Esophagus muscularis mucosa (tissue), 4 donors: ENCODE measurements around the gene ETNK1. TPM values are rescaled to one million over a fixed set of nuclear protein-coding genes. Genes with fewer than 3 reads are reported as not detected.

ENCODE experiments used
- DNase-seq: peaks from one replicate; pipeline ENCODE4 v3.0.0-alpha.2; 2017; ENCODE audit errors: extremely low spot score
- H3K27ac ChIP-seq, 4 donors: fragments of 200-600 bp; sonication (generic); replicated peaks in 1 of 4; 1 replicate in 3 of 4; 2 replicates in 1 of 4; pipeline ENCODE4 v1.5.1; 2016 to 2019; ENCODE audit warnings: mild to moderate bottlenecking in 1 of 4
- H3K27me3 ChIP-seq, 4 donors: fragments of 200-600 bp; sonication (generic); one replicate each; pipeline versions ENCODE4 v1.5.1 to v1.6.0; 2016 to 2019
- H3K36me3 ChIP-seq, 4 donors: fragments of 200-600 bp; sonication (generic); one replicate each; pipeline ENCODE4 v1.5.1; 2016 to 2019
- H3K4me1 ChIP-seq, 4 donors: fragments of 200-600 bp; sonication (generic); one replicate each; pipeline ENCODE4 v1.5.1; 2016 to 2019
- H3K4me3 ChIP-seq, 4 donors: fragments of 200-600 bp; sonication (generic); 1 replicate in 2 of 4; 2 replicates in 2 of 4; pipeline ENCODE4 v1.5.1; 2016 to 2019; ENCODE audit warnings: mild to moderate bottlenecking in 4 of 4, moderate library complexity in 1 of 4
- H3K9me3 ChIP-seq, 4 donors: fragments of 200-600 bp; sonication (generic); 1 replicate in 3 of 4; 2 replicates in 1 of 4; pipeline ENCODE4 v1.5.1; 2016 to 2019
- EP300 ChIP-seq: sonication (generic); formaldehyde crosslinking; IDR thresholded peaks from one replicate; pipeline ENCODE4 v1.6.1; 2017; ENCODE audit warnings: antibody characterized with exemption
- POLR2A ChIP-seq: fragments of 450-650 bp; IDR thresholded peaks from one replicate; pipeline ENCODE4 v1.6.1; 2017; ENCODE audit warnings: antibody characterized with exemption, moderate library complexity, mild to moderate bottlenecking, low read depth
- POLR2AphosphoS5 ChIP-seq, 2 donors: sonication (generic); formaldehyde crosslinking; IDR thresholded peaks; one replicate each; pipeline ENCODE4 v1.6.1; 2017; ENCODE audit warnings: antibody characterized with exemption in 2 of 2
- WGBS: methylation state at CpG from one replicate; pipeline ENCODE4 v1.1.5; 2018; 5-methylcytosine and 5-hydroxymethylcytosine counted together
- intact Hi-C: fragments of 100-400 bp; cut with DNase I; formaldehyde crosslinking; loops from one replicate; pipeline ENCODE4 v1.15.1; 2023
- total RNA-seq, 4 donors: library from RNA; depleted of rRNA; stranded (reverse); fragments of >200 nt; gene quantifications; one replicate each; pipeline versions ENCODE4 v1.1.0 to v1.2.1, GENCODE V29; 2016
- TF ChIP-seq, protein P1 (sequence below), 3 experiments: fragments of 200-600 bp in 2 of 3; fragments of 450-650 bp in 1 of 3; sonication (generic) in 2 of 3; IDR thresholded peaks; one replicate each; pipeline ENCODE4 v1.5.1; 2017 to 2019; ENCODE audit warnings: antibody characterized with exemption in 3 of 3, mild to moderate bottlenecking in 2 of 3, moderate library complexity in 1 of 3

ETNK1 gene
- total RNA-seq, 4 donors from 2014 or later: 17.6 to 21.2 (median 19.4) TPM

DNA sequence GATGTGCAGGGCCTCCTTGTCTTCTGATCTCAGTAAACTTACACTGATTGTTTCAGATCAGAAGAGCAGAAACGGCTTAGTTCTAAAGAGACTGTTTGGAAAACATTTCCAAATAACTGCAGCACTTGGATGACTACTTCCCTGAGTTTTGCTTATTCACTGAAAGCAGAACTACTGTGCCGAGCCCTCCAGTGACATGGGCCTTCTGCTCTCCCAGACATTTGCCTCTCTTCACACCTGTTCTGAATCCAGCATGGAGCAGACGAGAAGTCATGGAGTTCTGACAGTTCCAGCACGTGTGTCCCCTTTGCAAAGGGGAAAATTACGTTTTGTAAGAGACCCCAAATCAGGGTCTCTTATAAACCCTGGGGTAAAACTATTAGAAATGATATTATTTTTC, 31.4 kb downstream of the ETNK1 start:
- DNase-seq: no peak

DNA sequence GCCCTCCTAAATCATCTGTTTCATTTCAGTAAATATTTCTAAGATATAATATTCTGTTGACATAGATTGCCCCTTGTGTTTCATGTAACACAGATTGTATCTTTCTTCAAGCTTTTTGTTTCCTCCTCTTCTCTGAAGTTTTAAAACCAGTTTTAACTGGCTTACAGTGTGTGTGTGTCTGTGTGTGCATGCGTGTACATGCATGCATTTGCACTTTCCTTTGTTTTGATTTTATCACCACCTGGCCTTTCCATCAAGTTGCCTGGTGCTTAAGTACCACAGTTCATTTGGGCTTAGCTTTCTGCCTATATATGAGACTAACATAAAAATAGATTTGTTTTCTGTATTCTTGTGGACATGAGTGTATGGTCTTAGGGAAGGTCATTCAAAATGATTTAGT, 31.9 kb downstream of the ETNK1 start:
- WGBS: 100% methylated on average over 1 of the region's 1 CpG

More for the DNA sequence above, 31.4 kb downstream of the ETNK1 start:
- Histone ChIP-seq H3K27ac (no peak overlapping the region), H3K27me3 (no peaks in the 10 kb centered on the region), H3K36me3 (peaks cover 0 to 14% (median 0%) of the 10 kb centered on the region in 4 donors), H3K9me3 (no peaks in the 10 kb centered on the region), H3K4me3 (no peak overlapping the region), H3K4me1 (peaks cover 0 to 13% (median 4%) of the 10 kb centered on the region in 4 donors)
- intact Hi-C loops: no loop called here
- TF ChIP-seq POLR2A (no peak), POLR2AphosphoS5 (IDR thresholded peaks at IDR 0.05) (no peak), EP300 (no peak)
- TF ChIP-seq, protein P1, sequence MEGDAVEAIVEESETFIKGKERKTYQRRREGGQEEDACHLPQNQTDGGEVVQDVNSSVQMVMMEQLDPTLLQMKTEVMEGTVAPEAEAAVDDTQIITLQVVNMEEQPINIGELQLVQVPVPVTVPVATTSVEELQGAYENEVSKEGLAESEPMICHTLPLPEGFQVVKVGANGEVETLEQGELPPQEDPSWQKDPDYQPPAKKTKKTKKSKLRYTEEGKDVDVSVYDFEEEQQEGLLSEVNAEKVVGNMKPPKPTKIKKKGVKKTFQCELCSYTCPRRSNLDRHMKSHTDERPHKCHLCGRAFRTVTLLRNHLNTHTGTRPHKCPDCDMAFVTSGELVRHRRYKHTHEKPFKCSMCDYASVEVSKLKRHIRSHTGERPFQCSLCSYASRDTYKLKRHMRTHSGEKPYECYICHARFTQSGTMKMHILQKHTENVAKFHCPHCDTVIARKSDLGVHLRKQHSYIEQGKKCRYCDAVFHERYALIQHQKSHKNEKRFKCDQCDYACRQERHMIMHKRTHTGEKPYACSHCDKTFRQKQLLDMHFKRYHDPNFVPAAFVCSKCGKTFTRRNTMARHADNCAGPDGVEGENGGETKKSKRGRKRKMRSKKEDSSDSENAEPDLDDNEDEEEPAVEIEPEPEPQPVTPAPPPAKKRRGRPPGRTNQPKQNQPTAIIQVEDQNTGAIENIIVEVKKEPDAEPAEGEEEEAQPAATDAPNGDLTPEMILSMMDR (IDR thresholded peaks at IDR 0.05): no peak
- 66% methylated on average over 5 of the region's 5 CpGs for WGBS

DNA sequence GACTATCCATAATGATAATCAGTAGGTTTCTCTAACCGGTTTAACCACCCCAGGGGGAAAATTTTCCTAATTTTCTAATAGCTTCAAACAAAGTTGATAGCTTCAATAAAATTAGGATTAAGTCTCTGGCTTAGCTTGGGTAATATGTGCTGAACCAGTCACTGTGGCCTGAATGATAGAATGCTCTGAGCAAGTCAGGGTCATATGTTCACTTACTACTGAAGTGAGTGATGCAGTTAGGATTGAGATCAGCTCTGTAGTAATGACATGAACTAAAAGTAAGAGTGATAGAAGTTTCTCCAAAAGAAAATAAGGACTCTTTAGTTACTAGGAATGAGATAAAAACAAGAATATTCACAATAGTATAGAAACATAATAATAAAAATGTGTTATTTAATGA, 32.6 kb downstream of the ETNK1 start:
- peaks cover 0 to 13% (median 4%) of the 10 kb centered on the region in 4 donors for H3K4me1 ChIP-seq
- no peak for DNase-seq
- H3K36me3 ChIP-seq: peaks cover 0 to 17% (median 0%) of the 10 kb centered on the region in 4 donors
- no peak overlapping the region for H3K27ac ChIP-seq
- no peaks in the 10 kb centered on the region for H3K9me3 ChIP-seq
- intact Hi-C loops: no loop called here
- no peak overlapping the region for H3K4me3 ChIP-seq
- no peaks in the 10 kb centered on the region for H3K27me3 ChIP-seq
- WGBS: 95% methylated on average over 1 of the region's 1 CpG
- TF ChIP-seq EP300 (no peak), POLR2AphosphoS5 (IDR thresholded peaks at IDR 0.05) (no peak), POLR2A (no peak)
- TF ChIP-seq, protein P1 (IDR thresholded peaks at IDR 0.05): no peak

More for the DNA sequence above, 31.9 kb downstream of the ETNK1 start:
- Histone ChIP-seq H3K4me3 (no peak overlapping the region), H3K27me3 (no peaks in the 10 kb centered on the region), H3K9me3 (no peaks in the 10 kb centered on the region), H3K36me3 (peaks cover 0 to 14% (median 0%) of the 10 kb centered on the region in 4 donors), H3K27ac (no peak overlapping the region), H3K4me1 (peaks cover 0 to 13% (median 4%) of the 10 kb centered on the region in 4 donors)
- no peak for DNase-seq
- intact Hi-C loops: no loop called here
- TF ChIP-seq, protein P1 (IDR thresholded peaks at IDR 0.05): no peak
- TF ChIP-seq POLR2AphosphoS5 (IDR thresholded peaks at IDR 0.05) (no peak), POLR2A (no peak), EP300 (no peak)

- no peak overlapping the region for H3K27ac ChIP-seq
- H3K4me3 ChIP-seq: no peak overlapping the region
- peaks cover 0 to 18% (median 0%) of the 10 kb centered on the region in 4 donors for H3K36me3 ChIP-seq
- TF ChIP-seq EP300: no peak
- no peak for DNase-seq
- WGBS: 61% methylated on average over 2 of the region's 2 CpGs
- H3K27me3 ChIP-seq: no peaks in the 10 kb centered on the region
- H3K9me3 ChIP-seq: no peaks in the 10 kb centered on the region
- intact Hi-C loops: no loop called here
- H3K4me1 ChIP-seq: peaks cover 0 to 13% (median 4%) of the 10 kb centered on the region in 4 donors
These were observed 33.2 kb downstream of the ETNK1 start for GRCh38 chr12:22658214-22658613.

DNA sequence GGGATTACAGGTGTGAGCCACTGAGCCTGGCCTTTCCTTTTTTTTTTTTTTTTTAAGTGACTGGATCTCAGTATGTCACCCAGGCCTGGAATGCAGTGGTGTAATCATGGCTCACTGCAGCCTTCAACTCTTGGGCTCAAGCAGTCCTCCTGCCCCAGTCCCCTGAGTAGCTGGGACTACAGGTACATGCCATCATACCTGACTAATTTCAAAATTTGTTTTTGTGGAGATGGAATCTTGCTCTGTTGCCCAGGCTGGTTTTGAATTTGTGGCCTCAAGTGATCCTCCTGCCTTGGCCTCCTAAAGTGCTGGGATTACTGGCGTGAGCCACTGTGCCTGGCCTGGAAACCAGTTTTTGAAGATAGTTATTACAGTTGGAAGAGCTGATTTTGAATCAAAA, 37.4 kb downstream of the ETNK1 start:
- peaks cover 0 to 25% (median 1%) of the 10 kb centered on the region in 4 donors for H3K36me3 ChIP-seq
- H3K27ac ChIP-seq: no peak overlapping the region
- 94% methylated on average over 1 of the region's 1 CpG for whole genome bisulfite sequencing
- no peak overlapping the region for H3K4me3 ChIP-seq
- H3K4me1 ChIP-seq: peaks cover 0 to 5% (median 0%) of the 10 kb centered on the region in 4 donors
- no peaks in the 10 kb centered on the region for H3K27me3 ChIP-seq
- intact Hi-C loops: no loop called here
- H3K9me3 ChIP-seq: no peaks in the 10 kb centered on the region
- no peak for TF ChIP-seq POLR2A
- TF ChIP-seq, protein P1 (IDR thresholded peaks at IDR 0.05): no peak
- no peak for DNase-seq
